ENCODE measurements around the gene NT5M.

The NT5M gene

DNA sequence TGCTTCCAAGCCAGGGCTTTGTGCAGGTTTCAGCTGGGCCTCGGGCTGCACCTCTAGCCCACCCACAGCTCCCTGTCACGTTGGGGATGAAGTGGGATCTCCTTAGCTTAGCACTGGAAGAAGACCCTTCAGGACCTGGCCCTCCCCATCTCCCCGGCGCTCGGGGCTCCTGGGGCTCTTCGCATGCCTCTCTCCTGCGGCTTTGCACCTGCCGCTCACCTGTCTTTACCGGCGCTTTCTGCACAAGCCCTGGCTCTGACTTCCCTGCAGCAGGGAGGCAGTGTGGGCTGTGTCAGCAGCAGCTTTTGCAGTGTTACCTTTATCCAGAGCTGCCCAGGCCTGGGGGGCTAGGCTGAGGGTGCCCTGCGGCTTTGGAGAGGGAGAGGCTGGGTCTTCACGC is 52.3 kb downstream of the NT5M start:
- no peak for DNase-seq

DNA sequence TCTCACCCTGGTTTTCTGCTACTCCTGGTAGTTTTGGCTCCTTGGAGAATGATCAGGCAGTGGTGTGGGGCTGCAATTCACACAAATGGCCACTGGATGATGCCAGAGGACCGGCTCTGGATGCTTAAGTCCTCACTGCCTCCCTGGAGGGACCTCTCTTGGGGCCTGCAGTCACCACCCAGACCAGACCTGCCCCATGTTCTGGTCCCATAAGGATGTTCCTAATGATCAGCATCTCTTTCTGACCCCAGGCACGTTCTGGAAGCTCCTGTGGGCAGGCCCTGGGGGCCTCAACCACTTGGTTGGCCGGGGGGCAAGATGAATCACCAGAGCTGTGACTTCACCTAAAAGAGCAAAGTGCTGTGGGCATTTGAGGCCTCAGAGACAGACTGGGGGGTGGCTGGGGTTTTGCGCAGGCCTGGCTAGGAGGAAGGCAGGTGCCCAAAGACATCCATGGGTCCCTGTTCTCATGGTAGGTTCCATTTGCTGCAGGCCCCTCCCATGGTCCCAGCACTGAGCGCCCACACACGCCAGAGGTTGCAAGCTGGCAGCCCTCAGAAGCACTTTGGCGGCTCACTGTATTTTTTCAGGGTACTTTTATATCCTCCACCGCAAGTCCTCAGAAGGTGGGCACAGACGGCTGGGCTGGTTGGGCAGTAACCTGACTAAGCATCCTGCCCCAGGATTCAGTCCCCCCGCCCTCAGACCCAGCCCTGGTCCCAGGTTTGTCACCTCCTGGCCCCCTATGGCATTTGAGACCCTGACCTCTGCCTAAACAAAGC is 53.2 kb downstream of the NT5M start:
- peak in 4 of 5 donors; percentile 38 to 65 (median 50) for DNase-seq

- DNase-seq: no peak
Measured at GRCh38 chr17:17356931-17357270, 53.7 kb downstream of the NT5M start.

DNA sequence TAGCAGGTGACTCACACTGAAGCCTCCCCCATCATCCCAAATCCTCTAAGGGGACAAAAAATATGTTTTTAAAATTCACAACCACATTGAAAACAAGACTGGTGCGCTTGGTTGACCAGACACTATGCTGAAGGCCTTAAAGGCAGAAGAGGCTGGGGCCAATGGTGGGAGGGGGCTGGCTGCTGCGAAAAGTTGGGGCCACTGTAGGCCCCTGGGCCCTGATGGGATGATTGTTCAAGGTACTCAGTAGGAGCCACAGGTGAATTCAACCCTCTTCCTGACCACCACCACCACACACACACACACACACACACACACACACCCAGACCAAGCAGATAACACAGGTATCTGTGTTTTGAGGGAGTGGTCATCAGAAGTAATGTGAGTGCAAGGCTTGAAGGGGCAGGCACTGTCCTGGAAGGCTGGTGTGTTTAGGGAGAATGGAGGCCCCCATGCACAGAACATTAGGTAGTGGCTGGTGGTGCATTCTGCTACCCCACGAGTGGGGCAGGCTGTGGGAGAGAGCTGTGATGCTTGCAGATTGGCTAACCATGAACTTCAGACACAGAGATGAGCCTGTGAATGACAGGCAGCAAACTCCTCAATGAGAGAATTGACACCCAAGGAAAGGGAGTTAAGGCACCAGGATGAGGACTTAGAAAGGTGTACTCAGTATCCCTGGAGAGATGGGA is 55.0 kb downstream of the NT5M start:
- DNase-seq: no peak

GRCh38 chr17:17358866-17359265 is 55.7 kb downstream of the NT5M start:
- DNase-seq: no peak

- DNase-seq: no peak
Measured at GRCh38 chr17:17359271-17359670, 56.1 kb downstream of the NT5M start.

DNA sequence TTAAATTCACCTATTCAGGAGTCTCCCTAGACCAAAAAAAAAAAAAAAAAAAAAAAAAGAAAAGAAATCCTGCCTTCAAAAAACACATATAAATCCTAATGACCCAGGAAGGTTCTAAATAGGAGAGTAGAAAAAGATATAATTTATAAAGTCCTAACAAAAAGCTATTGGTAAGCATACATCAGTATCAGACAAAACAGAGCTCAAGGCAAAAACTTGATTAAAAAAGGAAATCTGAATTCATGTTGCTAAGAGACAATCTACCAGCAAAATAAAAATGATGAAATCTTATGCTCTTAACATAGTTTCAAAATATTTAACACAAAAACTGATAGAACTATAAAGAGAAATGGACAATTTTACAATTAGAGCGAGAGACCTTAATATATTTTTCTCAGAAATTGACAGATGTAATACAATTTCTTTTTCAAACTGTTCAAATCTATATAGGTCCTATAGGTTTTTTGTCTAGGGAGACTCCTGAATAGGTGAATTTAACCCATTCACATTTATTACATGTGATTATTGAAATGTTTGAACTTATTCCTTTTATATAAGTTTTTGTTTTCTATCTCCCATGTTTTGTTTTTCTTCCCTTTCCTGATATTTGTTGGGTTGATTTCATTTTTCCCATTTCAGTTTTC is 57.0 kb downstream of the NT5M start:
- no peak for DNase-seq

DNA sequence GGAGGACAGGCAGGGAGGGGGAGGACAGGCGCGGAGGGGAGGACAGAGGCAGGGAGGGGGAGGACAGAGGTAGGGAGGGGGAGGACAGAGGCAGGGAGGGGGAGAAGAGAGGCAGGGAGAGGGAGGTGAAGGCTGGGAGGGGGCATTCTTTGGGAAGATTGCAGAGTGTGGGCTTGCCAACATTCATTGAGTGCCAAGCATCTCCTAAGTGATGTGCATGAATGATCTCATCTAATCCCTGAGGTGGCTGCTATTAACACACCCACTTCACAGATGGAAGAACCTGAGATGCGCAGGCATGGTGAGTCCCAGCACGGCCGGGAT is 58.3 kb downstream of the NT5M start:
- DNase-seq: no peak

- no peak for DNase-seq
Measured at GRCh38 chr17:17361867-17362539, 58.8 kb downstream of the NT5M start.

- DNase-seq: no peak
Measured at GRCh38 chr17:17362540-17362930, 59.4 kb downstream of the NT5M start.

DNA sequence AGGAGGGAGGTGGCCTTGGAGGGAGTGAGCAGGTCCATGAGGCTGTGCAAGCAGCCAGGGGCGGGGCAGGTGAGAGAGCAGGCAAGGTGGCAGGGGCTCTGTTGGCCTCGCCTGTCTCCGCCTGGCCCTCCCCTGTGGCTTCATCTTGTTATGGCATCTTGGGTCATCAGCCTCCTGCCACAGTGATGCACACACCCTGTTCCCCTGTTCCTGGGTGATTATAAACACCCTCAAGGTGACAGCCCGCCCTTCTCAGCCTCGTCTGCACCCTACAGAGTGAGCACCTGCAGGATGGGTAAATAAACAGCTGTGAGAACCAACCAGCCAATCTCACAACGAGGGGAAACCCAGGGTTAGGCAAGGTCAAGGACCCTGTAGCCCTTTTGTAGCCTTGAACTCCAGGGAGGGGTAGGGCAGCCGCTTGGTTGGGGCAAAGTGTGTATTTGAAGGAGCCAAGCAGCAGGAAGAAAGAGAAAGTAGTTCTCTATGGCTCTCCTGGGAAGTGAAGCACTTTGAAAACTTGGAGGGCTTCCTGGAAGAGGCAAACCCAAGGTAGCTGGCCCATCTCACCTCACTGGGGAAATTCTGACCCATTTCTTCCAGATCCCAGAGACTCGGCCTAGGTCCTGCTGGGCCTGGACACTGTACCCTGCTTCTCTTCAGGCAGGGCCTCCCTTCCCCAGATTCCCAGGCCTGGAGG is 60.6 kb downstream of the NT5M start:
- DNase-seq: no peak

DNA sequence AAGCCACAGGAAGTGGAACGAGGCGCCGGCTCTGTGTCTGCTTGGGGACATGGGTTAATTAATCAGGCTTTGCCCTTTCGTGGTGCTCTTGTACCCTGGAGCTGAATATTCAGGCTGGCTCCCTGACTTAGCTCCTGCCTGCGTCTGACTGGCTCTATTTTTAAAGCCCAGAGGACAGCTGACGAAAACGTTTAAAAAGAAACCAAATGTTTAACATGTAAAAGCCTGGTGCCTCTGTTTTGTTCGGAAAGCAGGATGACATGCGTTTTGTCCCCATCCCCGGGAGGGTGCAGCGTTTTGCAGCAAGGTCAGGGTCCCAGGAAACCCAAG is 61.1 kb downstream of the NT5M start:
- no peak for DNase-seq

DNA sequence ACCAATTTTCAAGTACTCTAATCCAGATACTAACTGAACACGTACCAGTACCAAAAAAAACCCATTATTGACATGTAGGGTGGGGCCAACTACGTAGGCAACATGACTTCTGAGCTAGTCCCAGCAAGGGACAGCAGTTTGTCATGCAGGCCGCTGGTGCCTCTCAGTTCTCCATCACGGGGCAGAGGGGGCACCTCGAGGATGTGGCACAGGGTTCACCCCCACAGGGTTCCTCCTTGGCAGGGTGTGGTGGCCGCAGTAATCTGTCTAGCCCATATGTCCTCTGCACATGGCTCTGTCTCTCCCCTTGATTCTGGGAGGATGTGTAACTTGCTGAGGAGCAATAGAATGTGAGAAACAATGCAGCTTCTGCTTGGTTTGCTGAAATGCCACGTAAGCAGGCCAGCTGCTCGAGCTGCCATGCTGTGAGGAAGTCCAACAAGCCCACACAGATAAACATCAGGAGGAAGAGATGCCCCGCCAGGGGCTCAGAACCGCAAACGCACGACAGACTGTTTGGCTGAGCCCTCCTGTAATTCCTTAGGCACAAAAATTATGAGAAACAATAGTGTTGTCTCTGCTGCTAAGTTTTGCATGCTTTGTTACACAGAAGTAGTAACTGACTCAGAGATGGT is 62.4 kb downstream of the NT5M start:
- no peak for DNase-seq

GRCh38 chr17:17366235-17366634 is 63.1 kb downstream of the NT5M start:
- no peak for DNase-seq

DNA sequence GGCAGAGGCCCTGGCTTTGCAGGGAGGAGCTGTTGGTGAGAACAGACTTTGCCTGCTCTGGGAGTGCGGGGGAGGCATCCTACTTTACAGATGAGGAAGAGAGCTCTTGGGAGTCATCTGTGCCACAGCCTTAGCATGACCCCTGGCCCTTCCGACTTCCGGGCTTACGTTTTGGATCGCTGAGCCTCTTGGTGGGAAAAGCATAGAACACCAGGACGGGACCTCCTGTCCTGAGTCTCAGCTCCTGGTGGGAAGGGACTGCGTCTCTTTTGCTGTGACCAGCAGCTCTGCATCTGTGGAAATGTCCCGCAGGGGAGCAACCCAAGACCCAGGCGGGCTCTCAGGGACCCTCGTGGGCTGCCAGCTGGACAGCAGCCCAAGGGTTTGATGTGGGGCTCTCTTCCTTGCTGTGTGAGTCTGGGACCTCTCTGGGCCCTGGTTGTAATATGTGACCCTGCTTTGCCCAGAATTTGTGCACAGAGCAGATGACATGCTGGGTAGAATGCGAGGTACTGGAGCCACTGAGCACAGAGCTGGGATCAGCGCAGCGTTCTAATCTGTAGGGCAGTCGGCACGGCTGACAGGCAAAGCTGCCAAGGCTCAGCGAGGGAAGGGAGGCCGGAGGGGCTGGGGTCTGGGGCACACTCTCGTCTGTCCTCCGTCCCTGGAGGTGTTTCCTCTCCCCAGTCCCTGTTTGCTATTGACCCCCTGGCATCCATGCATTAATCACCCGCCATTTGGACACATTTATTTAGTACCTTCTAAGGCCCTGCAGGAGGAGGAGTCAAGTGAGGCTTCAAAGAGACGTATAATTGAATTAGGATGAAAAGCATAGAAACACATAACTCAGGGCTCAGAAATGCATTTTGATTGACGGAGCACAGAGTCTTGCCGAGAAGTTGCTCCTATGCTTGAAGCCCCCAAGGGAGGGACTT is 64.0 kb downstream of the NT5M start:
- DNase-seq: no peak

GRCh38 chr17:17367931-17368330 is 64.8 kb downstream of the NT5M start:
- no peak for DNase-seq

DNA sequence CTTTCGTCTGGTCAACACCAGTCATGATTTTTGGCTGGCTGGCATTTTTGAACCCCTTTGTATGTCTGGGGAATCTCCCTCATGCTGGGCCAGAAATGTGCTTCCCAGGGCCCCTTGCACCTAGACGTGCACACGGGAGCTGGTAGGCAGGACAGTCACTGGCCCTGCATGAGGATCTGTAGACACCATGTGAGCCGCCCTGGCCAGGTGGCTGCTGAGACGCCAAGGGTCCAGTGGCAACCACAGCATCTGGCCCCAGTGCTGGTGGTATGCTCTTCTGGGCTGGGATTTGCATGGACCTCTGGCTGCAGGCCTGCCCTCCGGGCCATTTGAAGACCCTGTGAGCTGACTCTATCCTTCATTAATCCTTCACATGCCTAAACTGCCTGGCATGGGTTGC is 67.5 kb downstream of the NT5M start:
- no peak for DNase-seq

GRCh38 chr17:17372856-17373520 is 69.8 kb downstream of the NT5M start:
- no peak for DNase-seq

- DNase-seq: no peak
Measured at GRCh38 chr17:17375841-17376240, 72.7 kb downstream of the NT5M start.

GRCh38 chr17:17376362-17376761 is 73.2 kb downstream of the NT5M start:
- no peak for DNase-seq
